NCI-H2227 treated with DMSO at 0.1 percent for 48 hours (cell line): ENCODE results near the gene NUDT17.

Experiments used
- DNase-seq: peaks from one replicate; lab custom pipeline; 2025; lab: John Stamatoyannopoulos, UW

NUDT17 gene

GRCh38 chr1:145847827-145848226 is 2.4 kb downstream of the NUDT17 start:
- DNase-seq: no peak

- no peak for DNase-seq
Measured at GRCh38 chr1:145849356-145850160, 4.1 kb downstream of the NUDT17 start.

- no peak for DNase-seq
Measured at GRCh38 chr1:145855426-145855948, 10.1 kb downstream of the NUDT17 start.

- no peak for DNase-seq
Measured at GRCh38 chr1:145857170-145857569, 11.7 kb downstream of the NUDT17 start.

- peak; percentile 88 for DNase-seq
Measured at GRCh38 chr1:145858238-145858900, 12.9 kb downstream of the NUDT17 start.

- DNase-seq: peak; percentile 93
Measured at GRCh38 chr1:145858901-145859490, 13.6 kb downstream of the NUDT17 start, which contains the start of gene PIAS3. PIAS3 (minus strand) TSS chr1:145859081; CDS start chr1:145858990, 91 bp downstream.

GRCh38 chr1:145859491-145860023 is 14.1 kb downstream of the NUDT17 start:
- DNase-seq: peak; percentile 85

GRCh38 chr1:145863282-145864018 is 18.0 kb downstream of the NUDT17 start:
- no peak for DNase-seq

GRCh38 chr1:145868232-145868631 is 22.8 kb downstream of the NUDT17 start:
- no peak for DNase-seq

GRCh38 chr1:145871994-145872924 is 26.8 kb downstream of the NUDT17 start:
- DNase-seq: no peak

GRCh38 chr1:145874646-145875045 is 29.2 kb downstream of the NUDT17 start:
- DNase-seq: no peak

- DNase-seq: no peak
Measured at GRCh38 chr1:145877923-145878486, 32.6 kb downstream of the NUDT17 start.

GRCh38 chr1:145878724-145879123 is 33.3 kb downstream of the NUDT17 start:
- no peak for DNase-seq

- DNase-seq: peak; percentile 67
Measured at GRCh38 chr1:145879775-145880174, 34.3 kb downstream of the NUDT17 start.

- DNase-seq: no peak
Measured at GRCh38 chr1:145884675-145885074, 39.2 kb downstream of the NUDT17 start.

GRCh38 chr1:145885738-145886287 is 40.4 kb downstream of the NUDT17 start, which contains the start of gene ANKRD35:
ANKRD35 (minus strand) TSS chr1:145885866; CDS start chr1:145885758, 108 bp downstream.
- peak; percentile 78 for DNase-seq

GRCh38 chr1:145886390-145886789 is 41.0 kb downstream of the NUDT17 start:
- no peak for DNase-seq

GRCh38 chr1:145886816-145887215 is 41.4 kb downstream of the NUDT17 start:
- DNase-seq: no peak

GRCh38 chr1:145887631-145888030 is 42.2 kb downstream of the NUDT17 start:
- DNase-seq: no peak

GRCh38 chr1:145889722-145890121 is 44.3 kb downstream of the NUDT17 start:
- DNase-seq: no peak
